Measurements from ENCODE around the gene UNC45A. TPM values are rescaled to one million over a fixed set of nuclear protein-coding genes. Genes with fewer than 3 reads are reported as not detected.

Gene UNC45A
- total and polyA plus RNA-seq, 10 donors: 32.2 to 59.5 (median 42.3) TPM

GRCh38 chr15:90915808-90916440 lies 19.2 kb upstream of the UNC45A start:
- intact Hi-C loops (cut with DNase I; ENCODE audit: low total_unique reads): no loop called here
- peaks cover 24 to 100% (median 99%) of the 10 kb centered on the region in 6 donors for H3K36me3 ChIP-seq
- H3K4me1 ChIP-seq: peaks cover 0 to 71% (median 16%) of the 10 kb centered on the region in 6 donors
- 39 to 57% (median 53%) methylated on average over 24 to 25 of the region's 25 CpGs for WGBS, 5 donors
- H3K4me3 ChIP-seq: peak overlapping the region in 4 of 8 donors; percentile 29 to 61 (median 31)
- TF ChIP-seq POLR2AphosphoS5 (IDR thresholded peaks at IDR 0.05): peak; percentile 65 to 82 (median 68)
- peak in 3 of 11 experiments; percentile 10 to 22 (median 19) for TF ChIP-seq CTCF (IDR thresholded peaks at IDR 0.05 in 8 of 11, conservative IDR thresholded peaks at IDR 0.05 in 3 of 11)
- no peak for TF ChIP-seq POLR2A (IDR thresholded peaks at IDR 0.05)
- H3K27me3 ChIP-seq (replicated peaks in 1 of 7): no peaks in the 10 kb centered on the region
- peak overlapping the region in 7 of 8 donors; percentile 67 to 93 (median 79) for H3K27ac ChIP-seq
- no peaks in the 10 kb centered on the region for H3K9me3 ChIP-seq
- DNase-seq: peak; percentile 91

GRCh38 chr15:90916461-90916860 lies 18.6 kb upstream of the UNC45A start:
- 72 to 90% (median 81%) methylated on average over 11 of the region's 11 CpGs for WGBS, 5 donors
- Histone ChIP-seq H3K27ac (peak overlapping the region in 7 of 8 donors; percentile 67 to 93 (median 79)), H3K27me3 (replicated peaks in 1 of 7) (no peaks in the 10 kb centered on the region), H3K9me3 (no peaks in the 10 kb centered on the region), H3K4me3 (peak overlapping the region in 4 of 8 donors; percentile 29 to 61 (median 31)), H3K36me3 (peaks cover 24 to 100% (median 99%) of the 10 kb centered on the region in 6 donors), H3K4me1 (peaks cover 0 to 65% (median 16%) of the 10 kb centered on the region in 6 donors)
- no peak for TF ChIP-seq POLR2A (IDR thresholded peaks at IDR 0.05)
- TF ChIP-seq CTCF (IDR thresholded peaks at IDR 0.05 in 8 of 11, conservative IDR thresholded peaks at IDR 0.05 in 3 of 11): no peak
- TF ChIP-seq POLR2AphosphoS5 (IDR thresholded peaks at IDR 0.05): no peak
- intact Hi-C loops (cut with DNase I; ENCODE audit: low total_unique reads): no loop called here
- peak; percentile 67 for DNase-seq

- H3K4me3 ChIP-seq: peak overlapping the region in 1 of 8 donors; percentile 61
- peaks cover 0 to 59% (median 16%) of the 10 kb centered on the region in 6 donors for H3K4me1 ChIP-seq
- no peaks in the 10 kb centered on the region for H3K9me3 ChIP-seq
- TF ChIP-seq POLR2AphosphoS5 (IDR thresholded peaks at IDR 0.05): peak in 1 of 3 donors; percentile 45
- TF ChIP-seq CTCF (IDR thresholded peaks at IDR 0.05 in 8 of 11, conservative IDR thresholded peaks at IDR 0.05 in 3 of 11): no peak
- H3K27me3 ChIP-seq (replicated peaks in 1 of 7): no peaks in the 10 kb centered on the region
- peaks cover 16 to 99% (median 93%) of the 10 kb centered on the region in 6 donors for H3K36me3 ChIP-seq
- 90 to 96% (median 96%) methylated on average over 12 of the region's 12 CpGs for WGBS, 5 donors
- intact Hi-C loops (cut with DNase I; ENCODE audit: low total_unique reads): no loop called here
- no peak for DNase-seq
- peak overlapping the region in 2 of 8 donors; percentile 90 to 93 for H3K27ac ChIP-seq
Measured at GRCh38 chr15:90917569-90917968, 17.5 kb upstream of the UNC45A start.

- peaks cover 11 to 98% (median 87%) of the 10 kb centered on the region in 6 donors for H3K36me3 ChIP-seq
- TF ChIP-seq POLR2A (IDR thresholded peaks at IDR 0.05) (no peak), POLR2AphosphoS5 (IDR thresholded peaks at IDR 0.05) (peak in 1 of 3 donors; percentile 28)
- peak overlapping the region in 1 of 8 donors; percentile 93 for H3K27ac ChIP-seq
- H3K4me3 ChIP-seq: no peak overlapping the region
- WGBS, 5 donors: 92 to 97% (median 96%) methylated on average over 23 of the region's 23 CpGs
- intact Hi-C loops (cut with DNase I; ENCODE audit: low total_unique reads): no loop called here
- H3K9me3 ChIP-seq: no peaks in the 10 kb centered on the region
- H3K4me1 ChIP-seq: peaks cover 0 to 52% (median 13%) of the 10 kb centered on the region in 6 donors
- H3K27me3 ChIP-seq (replicated peaks in 1 of 7): no peaks in the 10 kb centered on the region
- no peak for DNase-seq
Measured at GRCh38 chr15:90918034-90918788, 16.9 kb upstream of the UNC45A start.
